PC-9 (cell line): Measurements from ENCODE around the gene FNDC11.

Experiments
- CTCF ChIP-seq: fragments of 200-600 bp; sonication (generic); conservative IDR thresholded peaks from 2 replicates; pipeline ENCODE4 v1.6.1; 2017; ENCODE audit warnings: mixed run types, antibody characterized with exemption, mild to moderate bottlenecking, moderate library complexity
- EZH2 ChIP-seq: fragments of 200-600 bp; sonication (generic); IDR thresholded peaks from 2 replicates; pipeline ENCODE4 v1.8.0; 2017; ENCODE audit warnings: antibody characterized with exemption, low read depth

GRCh38 chr20:63517376-63518309, 36.3 kb upstream of the FNDC11 start:
- TF ChIP-seq CTCF (no peak), EZH2 (no peak)
